HS-5 (cell line): ENCODE results near the gene OR6N2.

Experiments
- DNase-seq: peaks from one replicate; pipeline ENCODE4 v3.0.0-alpha.2; 2012; ENCODE audit warnings: low read depth

Gene OR6N2

GRCh38 chr1:158752155-158752712 lies 28.8 kb downstream of the OR6N2 start:
- no peak for DNase-seq

GRCh38 chr1:158735848-158736247 lies 45.2 kb downstream of the OR6N2 start:
- no peak for DNase-seq

GRCh38 chr1:158732524-158732923 lies 48.5 kb downstream of the OR6N2 start:
- no peak for DNase-seq

GRCh38 chr1:158731707-158732106 lies 49.3 kb downstream of the OR6N2 start:
- no peak for DNase-seq

GRCh38 chr1:158730453-158730852 lies 50.6 kb downstream of the OR6N2 start:
- DNase-seq: no peak

GRCh38 chr1:158728510-158729225 lies 52.3 kb downstream of the OR6N2 start:
- DNase-seq: no peak

GRCh38 chr1:158724442-158724841 lies 56.6 kb downstream of the OR6N2 start:
- DNase-seq: no peak
